ENCODE results near the gene APOL1.

GRCh38 chr22:36233796-36234195, 19.1 kb upstream of the APOL1 start:
- no peak for TF ChIP-seq CTCF (IDR thresholded peaks at IDR 0.05)
- TF ChIP-seq POLR2A (IDR thresholded peaks at IDR 0.05) = no peak

Measured in testis (tissue), 2 donors.